Psoas muscle (tissue), 8 donors: Measurements from ENCODE around the gene CDH8. TPM values are rescaled to one million over a fixed set of nuclear protein-coding genes. Genes with fewer than 3 reads are reported as not detected.

Experiments used
- ATAC-seq, 4 donors: fragments of 200-7000 bp; cut with Tn5 transposase; one replicate each; pipeline ENCODE4 v1.9.1; 2020; ENCODE audit warnings: moderate library complexity in 3 of 4, mild to moderate bottlenecking in 2 of 4
- DNase-seq, 2 donors: peaks; one replicate each; pipeline ENCODE4 v3.0.0-alpha.2; 2020
- H3K27ac ChIP-seq: fragments of 200-600 bp; one replicate; pipeline ENCODE4 v1.8.0; 2022
- H3K27me3 ChIP-seq, 3 donors: fragments of 200-600 bp in 1 of 3; one replicate each; pipeline versions ENCODE4 v1.6.1 to v1.8.0; 2013 to 2022; ENCODE audit warnings: low read length in 2 of 3, mild to moderate bottlenecking in 2 of 3, moderate library complexity in 1 of 3; ENCODE audit not compliant: insufficient read depth in 3 of 3
- H3K36me3 ChIP-seq, 2 donors: fragments of 200-600 bp in 1 of 2; one replicate each; pipeline versions ENCODE4 v1.6.1 to v1.8.0; 2013 to 2022; ENCODE audit warnings: low read depth in 1 of 2, mild to moderate bottlenecking in 1 of 2, moderate library complexity in 1 of 2; ENCODE audit not compliant: insufficient read depth in 1 of 2
- H3K4me1 ChIP-seq: fragments of 200-600 bp; one replicate; pipeline ENCODE4 v1.8.0; 2022
- H3K4me3 ChIP-seq: fragments of 200-600 bp; one replicate; pipeline ENCODE4 v1.8.0; 2022; ENCODE audit warnings: mild to moderate bottlenecking
- H3K9me3 ChIP-seq: fragments of 200-600 bp; one replicate; pipeline ENCODE4 v1.8.0; 2022
- WGBS, 3 donors: extraction: QIAGEN DNeasy Blood & Tissue Kit; methylation state at CpG; one replicate each; pipeline versions ENCODE4 v1.1.6 to v1.1.7; 2013; 5-methylcytosine and 5-hydroxymethylcytosine counted together
- intact Hi-C, 2 donors: fragments of 100-400 bp; cut with DNase I; formaldehyde crosslinking; loops; one replicate each; pipeline versions ENCODE4 v1.11.0 to v1.14.2; 2022
- polyA plus RNA-seq, 3 donors: library from polyadenylated mRNA; stranded (reverse); fragments of 200-250 nt; gene quantifications; one replicate each; pipeline ENCODE4 v1.2.3, GENCODE V29; 2013
- total RNA-seq, 4 donors: library from RNA; stranded (reverse); fragmentation: NEBNext Ultra II Directional in 2 of 4; extraction: Animal tissue kit (Norgen Biotek cat#: 25700) in 2 of 4; gene quantifications; one replicate each; pipeline versions ENCODE4 v1.2.1 to v1.2.4, GENCODE V29; 2021 to 2023
- TF ChIP-seq, protein P1 (sequence below): fragments of 200-600 bp; IDR thresholded peaks from one replicate; pipeline ENCODE4 v1.8.0; 2022; ENCODE audit warnings: antibody characterized with exemption
- donor health status: healthy with polysubstance abuse.
- donor health status: DM: no; HTN: no; CAD: no; lungs with moderate emphysema.
- donor health status: Bipolar disorder and iron deficiency.
- donor health status: healthy.
- donor health status: DM: yes; HTN: yes; CAD: no.
- donor health status: DM: no; HTN: no; CAD: no.
- donor health status: DM: no; HTN: no; CAD: no.
- donor health status: DM: yes; HTN: yes; CAD: no.

Gene CDH8
- total and polyA plus RNA-seq, 7 donors = 0.13 to 1.2 (median 0.58) TPM

DNA sequence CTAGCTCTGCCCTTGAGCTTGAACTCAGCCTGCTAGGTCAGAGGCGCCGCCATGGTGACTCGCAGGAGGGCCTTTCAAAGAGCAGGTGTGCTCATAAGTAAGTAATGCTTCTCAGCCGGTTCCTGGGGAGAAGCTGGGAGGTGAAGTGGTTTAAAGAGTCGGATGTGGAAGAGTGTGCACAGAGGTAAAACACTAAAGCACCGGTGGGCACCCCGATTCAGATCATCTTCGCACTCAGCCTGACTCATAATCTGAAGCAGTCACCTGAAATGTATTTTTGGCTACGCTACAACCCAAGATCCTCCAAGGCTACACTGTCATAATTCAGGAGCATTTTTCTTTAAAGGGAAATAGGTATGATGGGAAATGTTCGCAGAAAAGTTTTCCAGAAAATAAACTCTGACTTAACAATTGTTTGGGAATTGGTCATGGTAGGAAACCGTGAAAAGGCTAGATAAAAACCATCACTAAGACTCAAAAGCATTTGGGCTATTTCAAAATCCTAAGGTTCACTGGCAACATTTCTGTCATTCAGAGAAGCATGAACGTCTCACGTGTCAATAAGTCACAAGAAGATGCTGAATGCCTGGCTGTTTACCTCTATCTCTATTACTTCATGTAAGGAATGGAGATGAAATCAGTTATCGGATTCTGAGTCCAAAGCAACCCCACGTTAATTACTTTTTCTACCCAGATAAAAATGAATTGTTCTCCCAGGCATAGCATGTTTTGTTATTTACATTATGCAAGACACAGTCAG is 17.8 kb downstream of the CDH8 start:
- 52 to 56% (median 54%) methylated on average over 15 of the region's 15 CpGs for WGBS, 3 donors
- Histone ChIP-seq H3K27ac (no peak overlapping the region), H3K27me3 (no peaks in the 10 kb centered on the region), H3K9me3 (no peaks in the 10 kb centered on the region), H3K4me1 (no peaks in the 10 kb centered on the region), H3K36me3 (no peaks in the 10 kb centered on the region), H3K4me3 (no peak overlapping the region)
- TF ChIP-seq, protein P1, sequence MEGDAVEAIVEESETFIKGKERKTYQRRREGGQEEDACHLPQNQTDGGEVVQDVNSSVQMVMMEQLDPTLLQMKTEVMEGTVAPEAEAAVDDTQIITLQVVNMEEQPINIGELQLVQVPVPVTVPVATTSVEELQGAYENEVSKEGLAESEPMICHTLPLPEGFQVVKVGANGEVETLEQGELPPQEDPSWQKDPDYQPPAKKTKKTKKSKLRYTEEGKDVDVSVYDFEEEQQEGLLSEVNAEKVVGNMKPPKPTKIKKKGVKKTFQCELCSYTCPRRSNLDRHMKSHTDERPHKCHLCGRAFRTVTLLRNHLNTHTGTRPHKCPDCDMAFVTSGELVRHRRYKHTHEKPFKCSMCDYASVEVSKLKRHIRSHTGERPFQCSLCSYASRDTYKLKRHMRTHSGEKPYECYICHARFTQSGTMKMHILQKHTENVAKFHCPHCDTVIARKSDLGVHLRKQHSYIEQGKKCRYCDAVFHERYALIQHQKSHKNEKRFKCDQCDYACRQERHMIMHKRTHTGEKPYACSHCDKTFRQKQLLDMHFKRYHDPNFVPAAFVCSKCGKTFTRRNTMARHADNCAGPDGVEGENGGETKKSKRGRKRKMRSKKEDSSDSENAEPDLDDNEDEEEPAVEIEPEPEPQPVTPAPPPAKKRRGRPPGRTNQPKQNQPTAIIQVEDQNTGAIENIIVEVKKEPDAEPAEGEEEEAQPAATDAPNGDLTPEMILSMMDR = no peak
- ATAC-seq (no peak), DNase-seq (no peak)
- intact Hi-C loops = no loop called here

DNA sequence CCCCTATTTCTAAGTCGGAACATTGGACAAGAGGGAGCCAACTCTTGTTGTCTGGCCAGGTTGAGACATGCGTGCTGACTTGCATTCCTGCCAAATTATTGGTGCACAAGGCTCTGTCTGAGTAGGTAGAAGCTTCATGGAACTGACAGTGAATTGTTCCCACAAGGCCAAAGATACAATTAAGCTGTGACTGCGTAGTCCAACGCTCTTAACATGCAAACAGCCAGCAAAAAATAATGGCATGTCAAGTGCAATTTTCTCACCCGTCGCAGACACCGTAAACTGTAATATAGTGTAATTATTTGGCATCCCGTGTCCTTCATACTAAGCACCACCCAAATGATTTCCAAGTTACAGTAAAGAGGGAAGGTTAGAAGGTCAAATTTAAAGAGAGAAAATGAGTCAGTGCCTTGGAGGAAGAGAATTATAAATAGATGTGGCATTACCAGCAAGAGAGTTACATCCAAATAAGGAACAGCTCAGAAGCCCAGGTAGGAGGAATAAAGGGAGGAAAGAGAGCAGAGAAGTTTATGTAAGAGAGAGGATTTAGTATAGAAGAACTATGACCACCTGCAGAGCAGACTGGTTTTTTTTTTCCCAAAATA is 21.8 kb downstream of the CDH8 start:
- ATAC-seq = no peak
- intact Hi-C loops = no loop called here
- Histone ChIP-seq H3K4me1 (no peaks in the 10 kb centered on the region), H3K9me3 (no peaks in the 10 kb centered on the region), H3K27me3 (no peaks in the 10 kb centered on the region), H3K36me3 (no peaks in the 10 kb centered on the region), H3K4me3 (no peak overlapping the region), H3K27ac (no peak overlapping the region)
- WGBS, 3 donors = 65 to 75% (median 73%) methylated on average over 8 of the region's 8 CpGs
- DNase-seq = no peak
- TF ChIP-seq, protein P1 = no peak

DNA sequence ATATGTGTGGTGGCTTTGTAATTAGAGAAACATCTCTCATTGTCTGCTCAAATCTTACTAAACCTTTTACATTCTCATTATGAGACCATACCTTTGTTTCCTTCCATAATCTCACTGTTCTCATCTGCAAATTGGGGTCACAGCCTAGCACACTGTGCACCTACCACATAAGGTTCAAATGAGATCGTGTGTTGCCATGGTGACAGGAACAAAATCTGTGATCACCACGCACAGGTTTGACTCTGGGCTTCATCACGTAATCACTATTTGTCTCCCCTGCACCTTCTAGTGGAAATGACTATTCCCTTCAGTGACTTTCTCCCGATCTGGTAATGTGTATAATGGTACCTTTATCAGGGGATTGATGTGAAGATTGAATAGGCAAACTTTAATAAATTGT is 26.1 kb downstream of the CDH8 start:
- Histone ChIP-seq H3K27me3 (no peaks in the 10 kb centered on the region), H3K9me3 (no peaks in the 10 kb centered on the region), H3K4me1 (no peaks in the 10 kb centered on the region), H3K27ac (no peak overlapping the region), H3K36me3 (no peaks in the 10 kb centered on the region), H3K4me3 (no peak overlapping the region)
- 81 to 84% (median 82%) methylated on average over 4 of the region's 4 CpGs for WGBS, 3 donors
- DNase-seq (no peak), ATAC-seq (no peak)
- intact Hi-C loops = no loop called here
- TF ChIP-seq, protein P1 = no peak

DNA sequence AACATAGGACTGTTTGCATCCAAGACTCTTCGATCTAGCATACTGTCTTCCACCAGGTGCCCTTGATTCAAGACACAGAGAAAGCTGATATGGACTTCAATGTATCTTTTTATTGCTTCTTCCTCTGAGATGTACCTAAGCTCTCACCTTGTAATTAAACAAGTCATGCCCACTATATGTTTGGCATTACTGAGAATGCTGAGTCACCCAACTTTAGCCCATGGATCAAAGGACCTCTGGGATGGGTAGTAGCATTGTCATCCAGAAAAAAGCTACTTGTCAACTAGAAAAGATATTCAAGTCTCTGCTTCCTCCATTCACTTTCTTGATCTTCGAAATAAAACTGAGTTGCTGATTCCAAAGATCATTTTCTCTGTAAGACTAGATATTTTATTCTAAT is 37.8 kb downstream of the CDH8 start:
- Histone ChIP-seq H3K4me3 (no peak overlapping the region), H3K9me3 (no peaks in the 10 kb centered on the region), H3K4me1 (no peaks in the 10 kb centered on the region), H3K36me3 (no peaks in the 10 kb centered on the region), H3K27ac (no peak overlapping the region), H3K27me3 (no peaks in the 10 kb centered on the region)
- TF ChIP-seq, protein P1 = no peak
- 80 to 84% (median 82%) methylated on average over 2 of the region's 2 CpGs for whole genome bisulfite sequencing, 3 donors
- DNase-seq (no peak), ATAC-seq (no peak)
- intact Hi-C loops = no loop called here
